ENCODE data around the gene RASGRF2.

DNA sequence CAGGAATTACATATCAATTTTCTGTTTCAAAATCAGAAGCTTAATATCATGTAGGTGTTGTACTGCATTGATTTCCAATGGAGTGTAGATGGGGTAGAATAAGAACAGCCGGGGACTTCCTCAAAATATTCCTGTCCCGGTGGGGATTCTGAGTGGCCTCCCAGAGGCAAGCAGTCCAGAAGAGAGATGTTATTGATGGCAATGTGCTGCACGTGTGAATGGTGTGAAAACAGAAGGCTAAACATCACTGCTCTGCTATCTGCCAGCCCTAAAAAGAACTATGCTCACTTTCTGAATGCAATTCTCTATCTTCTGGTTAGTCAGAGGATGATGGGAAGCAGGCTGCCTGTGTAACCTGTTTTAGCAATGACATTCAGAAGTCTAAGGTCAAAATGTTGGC lies 181.9 kb downstream of the RASGRF2 start:
- TF ChIP-seq, protein P1, sequence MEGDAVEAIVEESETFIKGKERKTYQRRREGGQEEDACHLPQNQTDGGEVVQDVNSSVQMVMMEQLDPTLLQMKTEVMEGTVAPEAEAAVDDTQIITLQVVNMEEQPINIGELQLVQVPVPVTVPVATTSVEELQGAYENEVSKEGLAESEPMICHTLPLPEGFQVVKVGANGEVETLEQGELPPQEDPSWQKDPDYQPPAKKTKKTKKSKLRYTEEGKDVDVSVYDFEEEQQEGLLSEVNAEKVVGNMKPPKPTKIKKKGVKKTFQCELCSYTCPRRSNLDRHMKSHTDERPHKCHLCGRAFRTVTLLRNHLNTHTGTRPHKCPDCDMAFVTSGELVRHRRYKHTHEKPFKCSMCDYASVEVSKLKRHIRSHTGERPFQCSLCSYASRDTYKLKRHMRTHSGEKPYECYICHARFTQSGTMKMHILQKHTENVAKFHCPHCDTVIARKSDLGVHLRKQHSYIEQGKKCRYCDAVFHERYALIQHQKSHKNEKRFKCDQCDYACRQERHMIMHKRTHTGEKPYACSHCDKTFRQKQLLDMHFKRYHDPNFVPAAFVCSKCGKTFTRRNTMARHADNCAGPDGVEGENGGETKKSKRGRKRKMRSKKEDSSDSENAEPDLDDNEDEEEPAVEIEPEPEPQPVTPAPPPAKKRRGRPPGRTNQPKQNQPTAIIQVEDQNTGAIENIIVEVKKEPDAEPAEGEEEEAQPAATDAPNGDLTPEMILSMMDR (IDR thresholded peaks at IDR 0.05), result no peak
- TF ChIP-seq POLR2AphosphoS5 (IDR thresholded peaks at IDR 0.05), result no peak
- no peak for TF ChIP-seq POLR2A (IDR thresholded peaks at IDR 0.05)
- no peak for TF ChIP-seq EP300 (IDR thresholded peaks at IDR 0.05; ENCODE audit: low read depth)

All from transverse colon (tissue), 4 donors.